Progenitor cell of endocrine pancreas (in vitro differentiated cells): ENCODE data around the gene CSMD2. TPM values are rescaled to one million over a fixed set of nuclear protein-coding genes. Genes with fewer than 3 reads are reported as not detected.

ENCODE experiments used
- DNase-seq: peaks from one replicate; pipeline ENCODE4 v3.0.0; 2021; ENCODE audit warnings: low spot score; ENCODE audit not compliant: unreplicated experiment
- H3K27ac Mint-ChIP-seq: 2 replicates; pipeline ENCODE4 v1.8.0; 2021; ENCODE audit warnings: mild to moderate bottlenecking, moderate library complexity, mixed read lengths
- H3K27me3 Mint-ChIP-seq: 2 replicates; pipeline ENCODE4 v1.8.0; 2021; ENCODE audit warnings: mixed read lengths
- H3K36me3 Mint-ChIP-seq: 2 replicates; pipeline ENCODE4 v1.8.0; 2022; ENCODE audit warnings: mixed read lengths; ENCODE audit not compliant: insufficient read depth
- H3K4me1 Mint-ChIP-seq: 2 replicates; pipeline ENCODE4 v1.8.0; 2021; ENCODE audit warnings: low read depth, mixed read lengths
- H3K4me3 Mint-ChIP-seq: 2 replicates; pipeline ENCODE4 v1.8.0; 2021; ENCODE audit warnings: low read depth, mild to moderate bottlenecking, moderate library complexity, mixed read lengths
- H3K9me3 Mint-ChIP-seq: 2 replicates; pipeline ENCODE4 v1.8.0; 2021; ENCODE audit warnings: low read depth, mixed read lengths
- total RNA-seq: library from RNA; stranded (reverse); gene quantifications from 2 replicates; pipeline ENCODE4 v1.2.1, GENCODE V29; 2021
- TF ChIP-seq, protein P1 (sequence below): fragments of 200-600 bp; sonication (generic); IDR thresholded peaks from one replicate; pipeline ENCODE4 v1.5.0; 2021; ENCODE audit warnings: antibody characterized with exemption, mild to moderate bottlenecking; ENCODE audit not compliant: unreplicated experiment

The CSMD2 gene
- total RNA-seq, 1 donor from 2014 or later, result 0.38 TPM

- H3K27ac Mint-ChIP-seq, result no peak overlapping the region
- TF ChIP-seq, protein P1, sequence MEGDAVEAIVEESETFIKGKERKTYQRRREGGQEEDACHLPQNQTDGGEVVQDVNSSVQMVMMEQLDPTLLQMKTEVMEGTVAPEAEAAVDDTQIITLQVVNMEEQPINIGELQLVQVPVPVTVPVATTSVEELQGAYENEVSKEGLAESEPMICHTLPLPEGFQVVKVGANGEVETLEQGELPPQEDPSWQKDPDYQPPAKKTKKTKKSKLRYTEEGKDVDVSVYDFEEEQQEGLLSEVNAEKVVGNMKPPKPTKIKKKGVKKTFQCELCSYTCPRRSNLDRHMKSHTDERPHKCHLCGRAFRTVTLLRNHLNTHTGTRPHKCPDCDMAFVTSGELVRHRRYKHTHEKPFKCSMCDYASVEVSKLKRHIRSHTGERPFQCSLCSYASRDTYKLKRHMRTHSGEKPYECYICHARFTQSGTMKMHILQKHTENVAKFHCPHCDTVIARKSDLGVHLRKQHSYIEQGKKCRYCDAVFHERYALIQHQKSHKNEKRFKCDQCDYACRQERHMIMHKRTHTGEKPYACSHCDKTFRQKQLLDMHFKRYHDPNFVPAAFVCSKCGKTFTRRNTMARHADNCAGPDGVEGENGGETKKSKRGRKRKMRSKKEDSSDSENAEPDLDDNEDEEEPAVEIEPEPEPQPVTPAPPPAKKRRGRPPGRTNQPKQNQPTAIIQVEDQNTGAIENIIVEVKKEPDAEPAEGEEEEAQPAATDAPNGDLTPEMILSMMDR, result no peak
- DNase-seq, result no peak
- no peaks in the 10 kb centered on the region for H3K36me3 Mint-ChIP-seq
- no peaks in the 10 kb centered on the region for H3K4me1 Mint-ChIP-seq
- no peak overlapping the region for H3K4me3 Mint-ChIP-seq
- H3K9me3 Mint-ChIP-seq, result no peaks in the 10 kb centered on the region
- H3K27me3 Mint-ChIP-seq, result peaks cover 19% of the 10 kb centered on the region
Measured at GRCh38 chr1:33464552-33464951, 700.5 kb downstream of the CSMD2 start.

Other genes with a start within 250 kb of the CSMD2 start
- not detected in 2 replicates for gene C1orf94, start 11.7 kb upstream of the CSMD2 start, total RNA-seq